GM12878 (cell line): Measurements from ENCODE around the gene KDM4C. TPM values are rescaled to one million over a fixed set of nuclear protein-coding genes. Genes with fewer than 3 reads are reported as not detected.

ENCODE experiments used
- ATAC-seq: fragments of 200-7000 bp; cut with Tn5 transposase; 3 replicates; pipeline ENCODE4 v1.9.1; 2020; ENCODE audit warnings: mild to moderate bottlenecking, moderate library complexity
- BruUV-seq: library from RNA; stranded (reverse); fragments of 400-500 nt; replicated peaks from 2 replicates; lab custom pipeline; 2021; lab: Mats Ljungman, UMichigan
- CTCF ChIA-PET: fragments of 300-600 bp; sonication (Branson Sonifier 250); formaldehyde crosslinking; extraction: SDS; loops from one replicate; lab custom pipeline; 2021; ENCODE audit warnings: inconsistent platforms; lab: Yijun Ruan, JAX
- POLR2A ChIA-PET: fragments of 350-600 bp; formaldehyde crosslinking; extraction: SDS; loops from one replicate; lab custom pipeline; 2021; ENCODE audit warnings: inconsistent platforms; lab: Charles Lee
- RAD21 ChIA-PET: fragments of 300-600 bp; sonication (Branson Sonifier 250); formaldehyde crosslinking; loops from one replicate; lab custom pipeline; 2023; ENCODE audit warnings: antibody characterized with exemption; ENCODE audit not compliant: unreplicated experiment; lab: Charles Lee
- SMC1A ChIA-PET: fragments of 300-600 bp; sonication (Branson Sonifier 250); formaldehyde crosslinking; loops from one replicate; lab custom pipeline; 2023; ENCODE audit not compliant: unreplicated experiment, uncharacterized antibody; lab: Charles Lee
- DNase-seq: peaks from one replicate; pipeline ENCODE4 v3.0.0-alpha.2; 2011; ENCODE audit warnings: low read depth, low spot score
- FAIRE-seq: peaks from 3 replicates; lab custom pipeline; 2011; peaks lifted over from hg19 to GRCh38; lab: Jason Lieb, UNC
- H2AFZ ChIP-seq: 2 replicates; pipeline ENCODE4 v1.6.0; 2011; ENCODE audit warnings: low read depth, low read length, control low read depth; ENCODE audit not compliant: control insufficient read depth
- H3K27ac ChIP-seq: 2 replicates; pipeline ENCODE4 v1.5.1; 2011; ENCODE audit warnings: control low read depth; ENCODE audit not compliant: control insufficient read depth, insufficient read depth
- H3K27me3 ChIP-seq, 2 experiments: replicated peaks in 1 of 2; 2 replicates each; pipeline versions ENCODE4 v1.6.0 to v1.6.1; 2011; ENCODE audit warnings: low read length in 1 of 2; ENCODE audit not compliant: control insufficient read depth in 2 of 2, insufficient read depth in 2 of 2
- H3K36me3 ChIP-seq, 2 experiments: 2 replicates each; pipeline ENCODE4 v1.5.1; 2011; ENCODE audit warnings: low read length in 1 of 2; ENCODE audit not compliant: control insufficient read depth in 2 of 2, insufficient read depth in 2 of 2
- H3K4me1 ChIP-seq: 2 replicates; pipeline ENCODE4 v1.6.1; 2011; ENCODE audit warnings: mild to moderate bottlenecking, low read length, moderate library complexity, mixed read lengths; ENCODE audit not compliant: control insufficient read depth, insufficient read depth
- H3K4me2 ChIP-seq: 2 replicates; pipeline ENCODE4 v1.6.0; 2011; ENCODE audit warnings: control low read depth; ENCODE audit not compliant: control insufficient read depth, insufficient read depth
- H3K4me3 ChIP-seq: fragments of 200-600 bp; sonication (generic); 2 replicates; pipeline ENCODE4 v1.5.1; 2016
- H3K79me2 ChIP-seq: 2 replicates; pipeline ENCODE4 v1.6.0; 2011; ENCODE audit warnings: low read length; ENCODE audit not compliant: control insufficient read depth, insufficient read depth
- H3K9ac ChIP-seq: 2 replicates; pipeline ENCODE4 v1.8.0; 2011; ENCODE audit warnings: low read length, control low read depth, mixed read lengths; ENCODE audit not compliant: control insufficient read depth, insufficient read depth
- H3K9me3 ChIP-seq: replicated peaks from 3 replicates; pipeline ENCODE4 v1.5.1; 2011; ENCODE audit warnings: mild to moderate bottlenecking, low read length; ENCODE audit not compliant: control insufficient read depth, insufficient read depth
- H4K20me1 ChIP-seq: 2 replicates; pipeline ENCODE4 v1.6.0; 2011; ENCODE audit not compliant: control insufficient read depth, insufficient read depth
- CTCF ChIP-seq, 3 experiments: IDR thresholded peaks in 2 of 3; conservative IDR thresholded peaks in 1 of 3; 2 replicates each; pipeline ENCODE4 v1.5.1; 2011; ENCODE audit warnings: low read depth in 3 of 3, low read length in 3 of 3, mild to moderate bottlenecking in 3 of 3, control low read depth in 2 of 3, moderate library complexity in 2 of 3, inconsistent platforms in 1 of 3, mixed read lengths in 1 of 3; ENCODE audit not compliant: control insufficient read depth in 2 of 3, insufficient read depth in 1 of 3; ENCODE audit errors: extremely low read depth in 1 of 3
- FOXK2 ChIP-seq: fragments of 450-650 bp; IDR thresholded peaks from 2 replicates; pipeline ENCODE4 v1.6.1; 2017; ENCODE audit warnings: mild to moderate bottlenecking, moderate library complexity
- MAX ChIP-seq: IDR thresholded peaks from 2 replicates; pipeline ENCODE4 v1.6.1; 2012; ENCODE audit warnings: low read depth, low read length, improper control_type of control experiment
- RAD21 ChIP-seq: IDR thresholded peaks from 2 replicates; pipeline ENCODE4 v1.6.1; 2011; ENCODE audit warnings: mild to moderate bottlenecking, low read depth, low read length, moderate library complexity; ENCODE audit not compliant: insufficient read depth
- RB1 ChIP-seq: fragments of 450-650 bp; formaldehyde crosslinking; IDR thresholded peaks from 2 replicates; pipeline ENCODE4 v1.6.1; 2017; ENCODE audit warnings: mild to moderate bottlenecking, borderline replicate concordance
- RFX5 ChIP-seq: IDR thresholded peaks from 2 replicates; pipeline ENCODE4 v1.6.1; 2011; ENCODE audit warnings: low read depth, low read length, improper control_type of control experiment
- RUNX3 ChIP-seq: IDR thresholded peaks from 2 replicates; pipeline ENCODE4 v1.6.1; 2012; ENCODE audit warnings: low read length, inconsistent platforms
- SMC3 ChIP-seq: IDR thresholded peaks from 2 replicates; pipeline ENCODE4 v1.6.1; 2011; ENCODE audit warnings: low read length, improper control_type of control experiment, borderline replicate concordance
- SUZ12 ChIP-seq: fragments of 200-600 bp; sonication (generic); IDR thresholded peaks from one replicate; pipeline ENCODE4 v1.6.1; 2018; ENCODE audit warnings: antibody characterized with exemption, mild to moderate bottlenecking; ENCODE audit not compliant: unreplicated experiment
- WGBS: methylation state at CpG from one replicate; pipeline ENCODE4 v1.1.6; 2016; ENCODE audit warnings: low lambda C conversion rate; ENCODE audit not compliant: insufficient replicate concordance, insufficient coverage; ENCODE audit errors: missing lambda C conversion rate; 5-methylcytosine and 5-hydroxymethylcytosine counted together
- in situ Hi-C: fragments of 300-500 bp; cut with MboI; formaldehyde crosslinking; loops from 9 replicates; pipeline ENCODE4 v1.14.3; 2018; ENCODE audit warnings: mixed read lengths
- intact Hi-C: fragments of 100-400 bp; cut with micrococcal nuclease; formaldehyde crosslinking; loops from one replicate; pipeline ENCODE4 v1.14.2; 2022; ENCODE audit not compliant: unreplicated experiment
- polyA plus RNA-seq, 11 experiments: library from polyadenylated mRNA; depleted of rRNA in 4 of 11; unstranded in 6 of 11; stranded (reverse) in 5 of 11; fragments of >200 nt; fragmentation: Nextera tagmentation in 4 of 11; fragmentation: Illumina TruSeq in 1 of 11; extraction: Ambion mirVana in 4 of 11; extraction: Trizol in 1 of 11; gene quantifications; 1 replicate in 1 of 11; 2 replicates in 10 of 11; pipeline versions ENCODE4 v1.2.1 to v1.2.3, GENCODE V29; 2011 to 2016; ENCODE audit warnings: inconsistent platforms in 2 of 11, missing spikeins in 2 of 11, low read depth in 1 of 11
- total RNA-seq, 4 experiments: library from RNA; depleted of rRNA in 3 of 4; stranded (reverse); fragments of >200 nt in 3 of 4; fragmentation: Illumina TruSeq in 1 of 4; extraction: Trizol in 1 of 4; gene quantifications; 2 replicates each; pipeline versions ENCODE4 v1.2.1 to v1.2.3, GENCODE V29; 2013 to 2021

Gene KDM4C
- total and polyA plus RNA-seq, 10 of the 15 experiments (the other 5 are each of a cell fraction or from before 2014, with no cell fraction given), result 6.8 to 41.2 (median 20.1) TPM

- no peak for DNase-seq
- BruUV-seq, result no TSS peak
- ATAC-seq, result peak; percentile 22; the same call in 2 of the 3 replicates
- POLR2A ChIA-PET, result no interaction called here
- Histone ChIP-seq H3K4me2 (no peak overlapping the region), H2AFZ (no peak overlapping the region), H3K79me2 (no peaks in the 10 kb centered on the region), H3K9me3 (peaks cover 6% of the 10 kb centered on the region), H3K27ac (no peak overlapping the region), H3K27me3 (no peaks in the 10 kb centered on the region), H3K9ac (no peak overlapping the region), H4K20me1 (no peaks in the 10 kb centered on the region), H3K4me1 (no peaks in the 10 kb centered on the region), H3K36me3 (no peaks in the 10 kb centered on the region), H3K4me3 (no peak overlapping the region)
- intact Hi-C loops (no loop called here), in situ Hi-C loops (loop anchor here (25.0 kb wide), 1 partner anchor 1676 kb away; no protein-coding TSS in a partner anchor)
- SMC1A ChIA-PET, result no interaction called here
- RAD21 ChIA-PET, result no interaction called here
- CTCF ChIA-PET, result no interaction called here
- TF ChIP-seq RFX5 (no peak), SMC3 (peak; percentile 7; the same call in 1 of the 2 replicates), RAD21 (0 out of 2 replicates have a peak, but pooled peaks have one; percentile 33), FOXK2 (no peak), RB1 (no peak), CTCF (IDR thresholded peaks at IDR 0.05 in 2 of 3, conservative IDR thresholded peaks at IDR 0.05 in 1 of 3; ENCODE audit: control insufficient read depth in 2 of 3, extremely low read depth in 1 of 3, insufficient read depth in 1 of 3, low read depth in 3 of 3, low read length in 3 of 3) (peak; percentile 23 to 61 (median 51); a peak in 5 of 6 replicates), MAX (no peak), SUZ12 (no peak), RUNX3 (no peak)
- FAIRE-seq, result peak; percentile 87
- 0% methylated on average over 1 of the region's 1 CpG for WGBS
Observed at GRCh38 chr9:7186175-7186574, 428.4 kb downstream of the KDM4C start.
